Measurements from ENCODE around the gene C19orf25.

Gene C19orf25

GRCh38 chr19:1483131-1483978 lies 4.3 kb upstream of the C19orf25 start:
- no peak for TF ChIP-seq GATA3 (IDR thresholded peaks at IDR 0.05; ENCODE audit: low read depth, low read length)
- no peak for TF ChIP-seq GATA2 (IDR thresholded peaks at IDR 0.05; ENCODE audit: low read depth, low read length)

GRCh38 chr19:1482361-1483130 lies 3.5 kb upstream of the C19orf25 start:
- TF ChIP-seq GATA3 (IDR thresholded peaks at IDR 0.05; ENCODE audit: low read depth, low read length) (no peak), GATA2 (IDR thresholded peaks at IDR 0.05; ENCODE audit: low read depth, low read length) (no peak)

- TF ChIP-seq GATA2 (IDR thresholded peaks at IDR 0.05; ENCODE audit: low read depth, low read length) (no peak), GATA3 (IDR thresholded peaks at IDR 0.05; ENCODE audit: low read depth, low read length) (no peak)
Observed at GRCh38 chr19:1481893-1482360, 2.9 kb upstream of the C19orf25 start.

GRCh38 chr19:1481224-1481892 lies 2.3 kb upstream of the C19orf25 start:
- TF ChIP-seq GATA2 (IDR thresholded peaks at IDR 0.05; ENCODE audit: low read depth, low read length) = no peak
- no peak for TF ChIP-seq GATA3 (IDR thresholded peaks at IDR 0.05; ENCODE audit: low read depth, low read length)

- TF ChIP-seq GATA3 (IDR thresholded peaks at IDR 0.05; ENCODE audit: low read depth, low read length) = no peak
- no peak for TF ChIP-seq GATA2 (IDR thresholded peaks at IDR 0.05; ENCODE audit: low read depth, low read length)
Observed at GRCh38 chr19:1475751-1476437, 3.1 kb downstream of the C19orf25 start.

GRCh38 chr19:1474765-1475351 lies 4.2 kb downstream of the C19orf25 start:
- TF ChIP-seq GATA3 (IDR thresholded peaks at IDR 0.05; ENCODE audit: low read depth, low read length) (no peak), GATA2 (IDR thresholded peaks at IDR 0.05; ENCODE audit: low read depth, low read length) (no peak)

- TF ChIP-seq GATA3 (IDR thresholded peaks at IDR 0.05; ENCODE audit: low read depth, low read length) (no peak), GATA2 (IDR thresholded peaks at IDR 0.05; ENCODE audit: low read depth, low read length) (no peak)
Observed at GRCh38 chr19:1474011-1474764, 4.8 kb downstream of the C19orf25 start.

- no peak for TF ChIP-seq GATA3 (IDR thresholded peaks at IDR 0.05; ENCODE audit: low read depth, low read length)
- TF ChIP-seq GATA2 (IDR thresholded peaks at IDR 0.05; ENCODE audit: low read depth, low read length) = no peak
Observed at GRCh38 chr19:1473085-1473851, 5.7 kb downstream of the C19orf25 start.

GRCh38 chr19:1472231-1473084 lies 6.6 kb downstream of the C19orf25 start:
- no peak for TF ChIP-seq GATA3 (IDR thresholded peaks at IDR 0.05; ENCODE audit: low read depth, low read length)
- TF ChIP-seq GATA2 (IDR thresholded peaks at IDR 0.05; ENCODE audit: low read depth, low read length) = no peak

- no peak for TF ChIP-seq GATA2 (IDR thresholded peaks at IDR 0.05; ENCODE audit: low read depth, low read length)
Observed at GRCh38 chr19:1471515-1472160, 7.4 kb downstream of the C19orf25 start.

GRCh38 chr19:1471010-1471514 lies 8.0 kb downstream of the C19orf25 start:
- no peak for TF ChIP-seq GATA2 (IDR thresholded peaks at IDR 0.05; ENCODE audit: low read depth, low read length)
